ENCODE data around the gene ADCY10. TPM values are rescaled to one million over a fixed set of nuclear protein-coding genes. Genes with fewer than 3 reads are reported as not detected.

The ADCY10 gene
- total and polyA plus RNA-seq, 9 of the 15 experiments (the other 6 are each of a cell fraction or from before 2014, with no cell fraction given) = 0.08 to 0.86 (median 0.22) TPM

DNA sequence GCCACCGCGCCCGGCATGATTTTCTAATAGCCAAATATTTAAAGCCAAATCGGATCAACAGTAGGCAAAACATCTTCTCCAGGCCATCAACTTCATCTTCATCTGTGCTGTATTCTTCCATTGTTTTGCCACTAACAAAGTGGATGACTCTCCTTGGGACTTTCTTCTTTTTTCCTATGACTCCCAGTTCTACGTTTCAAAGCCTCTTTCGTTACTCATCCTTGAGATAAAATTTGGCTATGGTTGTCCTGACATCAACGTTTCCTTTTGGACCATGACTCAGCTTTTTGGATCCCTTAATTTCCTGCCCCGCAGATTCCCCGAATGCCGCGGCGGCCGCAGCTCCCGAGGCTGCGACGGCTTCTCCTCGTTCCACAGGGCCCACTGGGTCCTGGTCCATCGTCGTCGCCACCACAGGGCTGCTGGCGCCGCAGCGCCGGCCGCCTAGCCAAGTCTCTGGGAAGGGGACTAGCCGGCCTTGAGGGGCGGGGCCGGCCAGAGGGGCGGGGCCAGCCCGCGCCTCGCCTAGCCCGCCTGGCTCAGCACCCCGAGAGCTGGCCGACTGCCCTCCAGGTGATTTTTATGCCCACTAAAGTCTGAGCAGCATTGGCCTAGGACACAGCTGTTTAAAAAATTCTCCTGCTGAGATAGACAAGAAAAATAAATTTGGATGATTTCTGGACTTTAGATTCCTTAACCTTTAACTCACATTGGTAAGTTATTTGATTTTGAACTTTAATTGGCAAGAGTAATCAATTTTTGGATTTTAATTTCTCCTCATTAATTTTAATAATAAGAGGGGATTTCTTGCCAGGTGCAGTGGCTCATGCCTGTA, 93.9 kb downstream of the ADCY10 start (continued):
- TF ChIP-seq IRF9 (tag; IDR thresholded peaks at IDR 0.05) = no peak
- TF ChIP-seq ZFP36 (IDR thresholded peaks at IDR 0.05; ENCODE audit: low read depth, low read length, partially characterized antibody) = no peak
- no peak for TF ChIP-seq CHD4 (IDR thresholded peaks at IDR 0.05; ENCODE audit: insufficient read depth, insufficient replicate concordance, low read depth, low read length, poor library complexity, severe bottlenecking)
- TF ChIP-seq KAT7 (CRISPR knock-in tag; IDR thresholded peaks at IDR 0.05; ENCODE audit: borderline replicate concordance) = peak; percentile 43; the same call in 1 of the 2 replicates
- no peak for TF ChIP-seq KHSRP (IDR thresholded peaks at IDR 0.05)
- no peak for TF ChIP-seq RBM34 (IDR thresholded peaks at IDR 0.05; ENCODE audit: borderline replicate concordance, insufficient read depth, low read length)
- no peak for TF ChIP-seq TAL1 (IDR thresholded peaks at IDR 0.05)
- TF ChIP-seq ZNF239 (CRISPR knock-in tag; IDR thresholded peaks at IDR 0.05) = peak; percentile 53; the same call in 1 of the 2 replicates
- TF ChIP-seq GABPA (tag; conservative IDR thresholded peaks at IDR 0.05; ENCODE audit: low read depth) = 0 out of 2 replicates have a peak, but pooled peaks have one; percentile 23
- TF ChIP-seq MECOM (CRISPR knock-in tag; IDR thresholded peaks at IDR 0.05) = peak; percentile 65; the same call in 1 of the 2 replicates
- TF ChIP-seq, protein P1, sequence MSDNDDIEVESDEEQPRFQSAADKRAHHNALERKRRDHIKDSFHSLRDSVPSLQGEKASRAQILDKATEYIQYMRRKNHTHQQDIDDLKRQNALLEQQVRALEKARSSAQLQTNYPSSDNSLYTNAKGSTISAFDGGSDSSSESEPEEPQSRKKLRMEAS (CRISPR knock-in tag; IDR thresholded peaks at IDR 0.05) = peak; percentile 82
- no peak for TF ChIP-seq FUS (optimal IDR thresholded peaks at IDR 0.05; ENCODE audit: low read depth, low read length)
- TF ChIP-seq IRF2 (CRISPR knock-in tag; IDR thresholded peaks at IDR 0.05) = no peak
- TF ChIP-seq SOX6 (IDR thresholded peaks at IDR 0.05) = peak; percentile 83
- TF ChIP-seq HDAC2 (IDR thresholded peaks at IDR 0.05) = peak; percentile 20; the same call in 1 of the 2 replicates
- no peak for TF ChIP-seq GABPB1 (CRISPR knock-in tag; IDR thresholded peaks at IDR 0.05)
- TF ChIP-seq NCOA6 (IDR thresholded peaks at IDR 0.05) = no peak
- peak in 1 of 2 experiments; percentile 27; a peak in 2 of 4 replicates for TF ChIP-seq MNT (conservative IDR thresholded peaks at IDR 0.05)
- peak; percentile 29; the same call in 1 of the 2 replicates for TF ChIP-seq MTA2 (IDR thresholded peaks at IDR 0.05; ENCODE audit: low read depth)
- TF ChIP-seq MCM7 (IDR thresholded peaks at IDR 0.05) = no peak
- no peak for TF ChIP-seq SRSF3 (IDR thresholded peaks at IDR 0.05; ENCODE audit: insufficient read depth, low read length)
- 0 out of 2 replicates have a peak, but pooled peaks have one; percentile 46 for TF ChIP-seq ZNF23 (CRISPR knock-in tag; IDR thresholded peaks at IDR 0.05)
- TF ChIP-seq ZNF282 (CRISPR knock-in tag; IDR thresholded peaks at IDR 0.05) = no peak
- no peak for TF ChIP-seq XRCC5 (IDR thresholded peaks at IDR 0.05; ENCODE audit: low read depth, low read length)
- no peak for TF ChIP-seq HIVEP1 (CRISPR knock-in tag; IDR thresholded peaks at IDR 0.05)
- no peak for TF ChIP-seq FOS (IDR thresholded peaks at IDR 0.05; ENCODE audit: extremely low read depth, insufficient read length)
- TF ChIP-seq SP2 (IDR thresholded peaks at IDR 0.05; ENCODE audit: extremely low read depth, low read depth, low read length, poor library complexity, severe bottlenecking) = no peak
- peak; percentile 56; the same call in 1 of the 2 replicates for TF ChIP-seq RB1 (IDR thresholded peaks at IDR 0.05; ENCODE audit: low read depth)
- TF ChIP-seq CBX5 (IDR thresholded peaks at IDR 0.05; ENCODE audit: borderline replicate concordance, low read depth) = no peak
